IMR-90 (cell line): ENCODE data around the gene KLC4. TPM values are rescaled to one million over a fixed set of nuclear protein-coding genes. Genes with fewer than 3 reads are reported as not detected.

Experiments
- ATAC-seq: fragments of 200-7000 bp; cut with Tn5 transposase; 2 replicates; pipeline ENCODE4 v1.9.1; 2020; ENCODE audit warnings: low read depth, mild to moderate bottlenecking, moderate library complexity
- BruUV-seq: library from RNA; stranded (reverse); fragments of 400-500 nt; replicated peaks from 2 replicates; lab custom pipeline; 2021; lab: Mats Ljungman, UMichigan
- CTCF ChIA-PET: fragments of 300-600 bp; formaldehyde crosslinking; extraction: SDS; loops from one replicate; lab custom pipeline; 2021; ENCODE audit warnings: antibody characterized with exemption; lab: Yijun Ruan, JAX
- POLR2A ChIA-PET: fragments of 300-600 bp; sonication (Branson Sonifier 250); formaldehyde crosslinking; loops from one replicate; lab custom pipeline; 2022; ENCODE audit warnings: antibody characterized with exemption; ENCODE audit not compliant: unreplicated experiment; lab: Charles Lee
- DNase-seq: peaks from one replicate; pipeline ENCODE4 v3.0.0; 2013
- H2AFZ ChIP-seq: replicated peaks from 2 replicates; pipeline ENCODE3; 2013; ENCODE audit warnings: low read length, mild to moderate bottlenecking; ENCODE audit not compliant: poor library complexity
- H2AK5ac ChIP-seq: 2 replicates; pipeline ENCODE4 v1.6.1; 2013; ENCODE audit warnings: low read depth, low read length, inconsistent platforms
- H2AK9ac ChIP-seq: replicated peaks from 2 replicates; pipeline ENCODE3; 2013; ENCODE audit warnings: mild to moderate bottlenecking, low read depth, low read length, moderate library complexity; ENCODE audit not compliant: poor library complexity
- H2BK120ac ChIP-seq: 2 replicates; pipeline ENCODE4 v1.6.1; 2013; ENCODE audit warnings: low read depth, low read length, inconsistent platforms
- H2BK15ac ChIP-seq: 3 replicates; pipeline ENCODE4 v1.6.1; 2013; ENCODE audit warnings: low read depth, low read length, inconsistent platforms
- H2BK20ac ChIP-seq: 2 replicates; pipeline ENCODE4 v1.6.1; 2013; ENCODE audit warnings: low read depth, mild to moderate bottlenecking, inconsistent platforms, low read length, moderate library complexity
- H2BK5ac ChIP-seq: 2 replicates; pipeline ENCODE4 v1.6.1; 2013; ENCODE audit warnings: mild to moderate bottlenecking, low read depth, low read length, inconsistent platforms; ENCODE audit not compliant: poor library complexity, severe bottlenecking
- H3K14ac ChIP-seq: replicated peaks from 2 replicates; pipeline ENCODE4 v1.6.1; 2013; ENCODE audit warnings: low read depth, low read length, inconsistent platforms
- H3K18ac ChIP-seq: 2 replicates; pipeline ENCODE4 v1.6.1; 2013; ENCODE audit warnings: low read depth, low read length, control low read depth
- H3K23ac ChIP-seq: 2 replicates; pipeline ENCODE4 v1.6.1; 2013; ENCODE audit warnings: low read depth, low read length, inconsistent platforms
- H3K27ac ChIP-seq: 2 replicates; pipeline ENCODE4 v1.5.1; 2013; ENCODE audit warnings: mild to moderate bottlenecking, control low read depth, low read length; ENCODE audit not compliant: insufficient read depth
- H3K27me3 ChIP-seq: 2 replicates; pipeline ENCODE4 v1.6.1; 2013; ENCODE audit warnings: low read length; ENCODE audit not compliant: control insufficient read depth, insufficient read depth
- H3K36me3 ChIP-seq: 2 replicates; pipeline ENCODE4 v1.6.1; 2013; ENCODE audit warnings: low read length, mixed read lengths; ENCODE audit not compliant: control insufficient read depth, insufficient read depth
- H3K4ac ChIP-seq: 2 replicates; pipeline ENCODE4 v1.6.1; 2013; ENCODE audit warnings: low read depth, low read length, inconsistent platforms
- H3K4me1 ChIP-seq: 2 replicates; pipeline ENCODE4 v1.6.1; 2013; ENCODE audit warnings: low read length, mixed read lengths; ENCODE audit not compliant: control insufficient read depth, insufficient read depth
- H3K4me2 ChIP-seq: 2 replicates; pipeline ENCODE4 v1.6.1; 2013; ENCODE audit warnings: low read depth, mild to moderate bottlenecking, control low read depth, low read length, moderate library complexity
- H3K4me3 ChIP-seq: 2 replicates; pipeline ENCODE4 v1.5.1; 2013; ENCODE audit warnings: low read depth, mild to moderate bottlenecking, control low read depth, low read length, moderate library complexity; ENCODE audit not compliant: insufficient read depth
- H3K56ac ChIP-seq: 2 replicates; pipeline ENCODE4 v1.6.1; 2013; ENCODE audit warnings: low read length, inconsistent platforms; ENCODE audit not compliant: insufficient read depth; ENCODE audit errors: extremely low read depth
- H3K79me1 ChIP-seq, 2 experiments: 2 replicates each; pipeline ENCODE4 v1.6.1; 2013; ENCODE audit warnings: low read length in 2 of 2, inconsistent platforms in 1 of 2, low read depth in 1 of 2
- H3K9ac ChIP-seq: 2 replicates; pipeline ENCODE4 v1.6.1; 2013; ENCODE audit warnings: low read depth, low read length, control low read depth
- H3K9me1 ChIP-seq: 2 replicates; pipeline ENCODE4 v1.6.1; 2013; ENCODE audit warnings: low read length, inconsistent platforms; ENCODE audit not compliant: insufficient read depth
- H3K9me3 ChIP-seq: 2 replicates; pipeline ENCODE4 v1.6.1; 2013; ENCODE audit warnings: low read length; ENCODE audit not compliant: control insufficient read depth, insufficient read depth
- H4K20me1 ChIP-seq: 2 replicates; pipeline ENCODE4 v1.6.1; 2013; ENCODE audit warnings: low read length, inconsistent platforms; ENCODE audit not compliant: insufficient read depth
- H4K5ac ChIP-seq: 2 replicates; pipeline ENCODE4 v1.6.1; 2013; ENCODE audit warnings: mild to moderate bottlenecking, low read depth, low read length, control low read depth
- H4K8ac ChIP-seq, 2 experiments: 2 replicates each; pipeline ENCODE4 v1.6.1; 2013; ENCODE audit warnings: low read depth in 2 of 2, low read length in 2 of 2, control low read depth in 1 of 2, inconsistent platforms in 1 of 2
- H4K91ac ChIP-seq: 2 replicates; pipeline ENCODE4 v1.6.1; 2013; ENCODE audit warnings: low read depth, low read length, inconsistent platforms; ENCODE audit not compliant: insufficient read depth
- BHLHE40 ChIP-seq: fragments of 150-350 bp; IDR thresholded peaks from 2 replicates; pipeline ENCODE4 v1.6.1; 2016; ENCODE audit warnings: mild to moderate bottlenecking, low read depth, low read length
- CHD1 ChIP-seq: IDR thresholded peaks from 2 replicates; pipeline ENCODE4 v1.6.1; 2012; ENCODE audit warnings: low read depth, low read length, improper control_type of control experiment
- CTCF ChIP-seq: conservative IDR thresholded peaks from 2 replicates; pipeline ENCODE4 v1.5.1; 2012; ENCODE audit warnings: mild to moderate bottlenecking, low read depth, low read length, improper control_type of control experiment
- ELK1 ChIP-seq: fragments of 150-350 bp; IDR thresholded peaks from 2 replicates; pipeline ENCODE4 v1.6.1; 2016; ENCODE audit warnings: low read depth, mild to moderate bottlenecking, low read length, moderate library complexity, borderline replicate concordance
- MAFK ChIP-seq: IDR thresholded peaks from 2 replicates; pipeline ENCODE4 v1.6.1; 2012; ENCODE audit warnings: low read depth, low read length, improper control_type of control experiment
- MAZ ChIP-seq: IDR thresholded peaks from 2 replicates; pipeline ENCODE4 v1.6.1; 2012; ENCODE audit warnings: low read depth, mild to moderate bottlenecking, low read length, improper control_type of control experiment, moderate library complexity, borderline replicate concordance
- MXI1 ChIP-seq: IDR thresholded peaks from 2 replicates; pipeline ENCODE4 v1.6.1; 2012; ENCODE audit warnings: low read depth, mild to moderate bottlenecking, low read length, moderate library complexity, borderline replicate concordance
- NFE2L2 ChIP-seq: fragments of 150-350 bp; IDR thresholded peaks from 2 replicates; pipeline ENCODE4 v1.6.1; 2016; ENCODE audit warnings: low read depth, mild to moderate bottlenecking, low read length
- POLR2A ChIP-seq: IDR thresholded peaks from 2 replicates; pipeline ENCODE4 v1.6.1; 2012; ENCODE audit warnings: mild to moderate bottlenecking, low read depth, low read length
- RAD21 ChIP-seq: IDR thresholded peaks from 2 replicates; pipeline ENCODE4 v1.6.1; 2012; ENCODE audit warnings: low read length, improper control_type of control experiment
- RCOR1 ChIP-seq: IDR thresholded peaks from 2 replicates; pipeline ENCODE4 v1.6.1; 2012; ENCODE audit warnings: mild to moderate bottlenecking, low read length, improper control_type of control experiment; ENCODE audit not compliant: insufficient replicate concordance
- SMC3 ChIP-seq: fragments of 150-350 bp; IDR thresholded peaks from 2 replicates; pipeline ENCODE4 v1.6.1; 2016; ENCODE audit warnings: low read depth, mild to moderate bottlenecking, antibody characterized with exemption, low read length, moderate library complexity
- USF2 ChIP-seq: fragments of 150-350 bp; IDR thresholded peaks from 2 replicates; pipeline ENCODE4 v1.6.1; 2017; ENCODE audit warnings: mild to moderate bottlenecking, antibody characterized with exemption, low read length, low read depth
- WGBS, 2 experiments: methylation state at CpG; one replicate each; pipeline versions ENCODE4 v1.1.5 to v1.1.7; 2013; ENCODE audit warnings: missing lambda C conversion rate in 2 of 2; ENCODE audit not compliant: insufficient read length in 1 of 2; ENCODE audit errors: extremely low coverage in 2 of 2; 5-methylcytosine and 5-hydroxymethylcytosine counted together
- dilution Hi-C: fragments of 300-500 bp; cut with HindIII; formaldehyde crosslinking; loops from one replicate; pipeline ENCODE4 v1.14.3; 2018; ENCODE audit warnings: low sequenced_read_pairs; ENCODE audit not compliant: unreplicated experiment
- in situ Hi-C: fragments of 300-500 bp; cut with MboI; formaldehyde crosslinking; loops from 3 replicates; pipeline ENCODE4 v1.14.3; 2019; ENCODE audit warnings: low sequenced_read_pairs, inconsistent platforms, mixed read lengths
- intact Hi-C: fragments of 100-400 bp; cut with micrococcal nuclease; formaldehyde crosslinking; loops from 2 replicates; pipeline ENCODE4 v1.10.0; 2022
- polyA plus RNA-seq, 3 experiments: library from polyadenylated mRNA; depleted of rRNA; stranded (reverse); fragments of >200 nt; gene quantifications; 2 replicates each; pipeline ENCODE4 v1.2.3, GENCODE V29; 2012; ENCODE audit warnings: low replicate concordance in 1 of 3
- total RNA-seq: library from RNA; depleted of rRNA; stranded (reverse); fragments of >200 nt; gene quantifications from 2 replicates; pipeline ENCODE4 v1.2.3, GENCODE V29; 2012

Gene KLC4
- total and polyA plus RNA-seq, 2 of the 4 experiments (the other 2 are of a cell fraction): 10.9 to 13.0 TPM

- no peak for TF ChIP-seq MAZ
- TF ChIP-seq POLR2A: no peak
- TF ChIP-seq RAD21: no peak
- no peak for TF ChIP-seq USF2
Measured at GRCh38 chr6:43055966-43056365, 3.5 kb upstream of the KLC4 start (continued).

GRCh38 chr6:43058531-43058930 lies 900 bp upstream of the KLC4 start:
- intact Hi-C loops: loop anchor here (2.0 kb wide), 1 partner anchor 16 kb away; no protein-coding TSS in a partner anchor
- CTCF ChIA-PET: interaction anchor here (1.4 kb wide), 1 partner anchor 85 kb away, joined by 6 read pairs; no protein-coding TSS in a partner anchor
- H2AFZ ChIP-seq: no peak overlapping the region
- TF ChIP-seq BHLHE40: no peak
- no peak for TF ChIP-seq ELK1
- TF ChIP-seq SMC3: no peak
- TF ChIP-seq CTCF: no peak
- no peak for TF ChIP-seq RCOR1
- no peak for TF ChIP-seq NFE2L2
- TF ChIP-seq CHD1: no peak
- TF ChIP-seq USF2: no peak
- no peak for TF ChIP-seq MXI1
- TF ChIP-seq MAFK: no peak

More at GRCh38 chr6:43058531-43058930, 900 bp upstream of the KLC4 start:
- Histone ChIP-seq H3K4ac (no peak overlapping the region), H3K27ac (no peak overlapping the region), H3K36me3 (peaks cover 16% of the 10 kb centered on the region), H3K9me3 (no peaks in the 10 kb centered on the region), H3K14ac (no peak overlapping the region), H3K9ac (peak overlapping the region; percentile 77), H2BK15ac (no peak overlapping the region), H4K91ac (no peak overlapping the region), H3K56ac (no peak overlapping the region), H2BK20ac (no peak overlapping the region), H2AK5ac (peak overlapping the region; percentile 20; the same call in 1 of the 2 replicates), H4K8ac (peak overlapping the region; percentile 38 to 92; a peak in 2 of 4 replicates), H3K9me1 (peaks cover 4% of the 10 kb centered on the region; the same call in 1 of the 2 replicates), H2AK9ac (no peak overlapping the region), H4K20me1 (no peaks in the 10 kb centered on the region), H2BK5ac (peak overlapping the region; percentile 49), H3K79me1 (peaks cover 17 to 43% of the 10 kb centered on the region in 2 experiments), H3K18ac (no peak overlapping the region), H3K4me1 (peaks cover 11% of the 10 kb centered on the region), H3K27me3 (no peaks in the 10 kb centered on the region), H2BK120ac (no peak overlapping the region), H3K4me3 (peak overlapping the region; percentile 76; the same call in 1 of the 2 replicates), H3K4me2 (peak overlapping the region; percentile 87), H3K23ac (no peak overlapping the region), H4K5ac (no peak overlapping the region)
- dilution Hi-C loops (no loop called here), in situ Hi-C loops (no loop called here)
- DNase-seq (no peak), ATAC-seq (no peak)
- no CpG with 5 or more reads among the region's 1 CpG for WGBS, 2 experiments
- BruUV-seq: no TSS peak
- POLR2A ChIA-PET: no interaction called here
